ENCODE measurements around the gene WDR45.
"Not testable (repeated sequence)": the region's sequence is repeated elsewhere in the genome, so short reads cannot be mapped to it uniquely, and the experiment has no call there.

GRCh38 chrX:49127742-49128258 lies 48.1 kb upstream of the WDR45 start:
- not testable (repeated sequence) for TF ChIP-seq POLR2A, POLR2AphosphoS5 (IDR thresholded peaks at IDR 0.05)
- TF ChIP-seq, protein P1, sequence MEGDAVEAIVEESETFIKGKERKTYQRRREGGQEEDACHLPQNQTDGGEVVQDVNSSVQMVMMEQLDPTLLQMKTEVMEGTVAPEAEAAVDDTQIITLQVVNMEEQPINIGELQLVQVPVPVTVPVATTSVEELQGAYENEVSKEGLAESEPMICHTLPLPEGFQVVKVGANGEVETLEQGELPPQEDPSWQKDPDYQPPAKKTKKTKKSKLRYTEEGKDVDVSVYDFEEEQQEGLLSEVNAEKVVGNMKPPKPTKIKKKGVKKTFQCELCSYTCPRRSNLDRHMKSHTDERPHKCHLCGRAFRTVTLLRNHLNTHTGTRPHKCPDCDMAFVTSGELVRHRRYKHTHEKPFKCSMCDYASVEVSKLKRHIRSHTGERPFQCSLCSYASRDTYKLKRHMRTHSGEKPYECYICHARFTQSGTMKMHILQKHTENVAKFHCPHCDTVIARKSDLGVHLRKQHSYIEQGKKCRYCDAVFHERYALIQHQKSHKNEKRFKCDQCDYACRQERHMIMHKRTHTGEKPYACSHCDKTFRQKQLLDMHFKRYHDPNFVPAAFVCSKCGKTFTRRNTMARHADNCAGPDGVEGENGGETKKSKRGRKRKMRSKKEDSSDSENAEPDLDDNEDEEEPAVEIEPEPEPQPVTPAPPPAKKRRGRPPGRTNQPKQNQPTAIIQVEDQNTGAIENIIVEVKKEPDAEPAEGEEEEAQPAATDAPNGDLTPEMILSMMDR (IDR thresholded peaks at IDR 0.05 in 8 of 11, conservative IDR thresholded peaks at IDR 0.05 in 3 of 11) = not testable (repeated sequence)
